Stimulated activated naive B cell treated with anti-CD40 and anti-IgM and Interleukin-4, amounts not matched to agents 10 μg/mL and 1 μg/mL and 100 μg/mL, for 72 hours (primary cell): Measurements from ENCODE around the gene NSG1.
"Not testable (repeated sequence)": the region's sequence is repeated elsewhere in the genome, so short reads cannot be mapped to it uniquely, and the experiment has no call there.

Experiments used
- ATAC-seq, 2 donors: fragments of 150-1000 bp; cut with Tn5 transposase; replicated peaks; 2 replicates each; pipeline ENCODE4 v1.10.0; 2021; ENCODE audit warnings: moderate library complexity in 1 of 2
- DNase-seq: peaks from one replicate; pipeline ENCODE4 v3.0.0; 2021
- H3K27ac Mint-ChIP-seq: one replicate; pipeline ENCODE4 v1.8.0; 2022; ENCODE audit warnings: mild to moderate bottlenecking, mixed read lengths
- H3K27me3 Mint-ChIP-seq, 2 donors: one replicate each; pipeline ENCODE4 v1.8.0; 2022; ENCODE audit warnings: mixed read lengths in 2 of 2
- H3K36me3 Mint-ChIP-seq, 2 donors: one replicate each; pipeline ENCODE4 v1.8.0; 2022; ENCODE audit warnings: mixed read lengths in 2 of 2, mild to moderate bottlenecking in 1 of 2
- H3K4me1 Mint-ChIP-seq, 2 donors: one replicate each; pipeline ENCODE4 v1.8.0; 2022; ENCODE audit warnings: mixed read lengths in 2 of 2, mild to moderate bottlenecking in 1 of 2
- H3K4me3 Mint-ChIP-seq, 2 donors: one replicate each; pipeline ENCODE4 v1.8.0; 2022; ENCODE audit warnings: mild to moderate bottlenecking in 2 of 2, mixed read lengths in 2 of 2, moderate library complexity in 1 of 2
- H3K9me3 Mint-ChIP-seq, 2 donors: one replicate each; pipeline ENCODE4 v1.8.0; 2022; ENCODE audit warnings: mixed read lengths in 2 of 2, mild to moderate bottlenecking in 1 of 2

The NSG1 gene

GRCh38 chr4:4412641-4413372 is 25.9 kb downstream of the NSG1 start:
- Mint-ChIP-seq H3K36me3 (peaks cover 21 to 34% of the 10 kb centered on the region in 2 donors), H3K27me3 (peaks cover 4 to 8% of the 10 kb centered on the region in 2 donors), H3K4me1 (no peaks in the 10 kb centered on the region), H3K27ac (no peak overlapping the region), H3K9me3 (peaks cover 9 to 12% of the 10 kb centered on the region in 2 donors), H3K4me3 (no peak overlapping the region)
- DNase-seq (no peak), ATAC-seq (no peak)

- peak overlapping the region in 1 of 2 donors; percentile 18 for H3K4me3 Mint-ChIP-seq
- peaks cover 9 to 12% of the 10 kb centered on the region in 2 donors for H3K9me3 Mint-ChIP-seq
- DNase-seq, result no peak
Observed at GRCh38 chr4:4413373-4413725, 26.4 kb downstream of the NSG1 start.

GRCh38 chr4:4413806-4414205 is 26.9 kb downstream of the NSG1 start:
- H3K36me3 Mint-ChIP-seq, result peaks cover 30 to 43% of the 10 kb centered on the region in 2 donors
- peak overlapping the region; percentile 6 for H3K27ac Mint-ChIP-seq
- peaks cover 9 to 12% of the 10 kb centered on the region in 2 donors for H3K9me3 Mint-ChIP-seq
- no peak for ATAC-seq
- no peaks in the 10 kb centered on the region for H3K4me1 Mint-ChIP-seq
- DNase-seq, result no peak
- H3K27me3 Mint-ChIP-seq, result peaks cover 0 to 4% of the 10 kb centered on the region in 2 donors
- H3K4me3 Mint-ChIP-seq, result no peak overlapping the region

More at GRCh38 chr4:4413373-4413725, 26.4 kb downstream of the NSG1 start:
- Mint-ChIP-seq H3K27ac (peak overlapping the region; percentile 6), H3K4me1 (no peaks in the 10 kb centered on the region), H3K27me3 (peaks cover 2 to 4% of the 10 kb centered on the region in 2 donors), H3K36me3 (peaks cover 25 to 39% of the 10 kb centered on the region in 2 donors)
- no peak for ATAC-seq

- H3K4me1 Mint-ChIP-seq, result no peaks in the 10 kb centered on the region
- peak overlapping the region; percentile 66 for H3K27ac Mint-ChIP-seq
- DNase-seq (no peak), ATAC-seq (no peak)
- H3K9me3 Mint-ChIP-seq, result peaks cover 9 to 12% of the 10 kb centered on the region in 2 donors
- H3K36me3 Mint-ChIP-seq, result peaks cover 37 to 56% of the 10 kb centered on the region in 2 donors
- H3K27me3 Mint-ChIP-seq, result no peaks in the 10 kb centered on the region
- H3K4me3 Mint-ChIP-seq, result no peak overlapping the region
Observed at GRCh38 chr4:4415107-4415805, 28.4 kb downstream of the NSG1 start.

- Mint-ChIP-seq H3K27me3 (no peaks in the 10 kb centered on the region), H3K9me3 (peaks cover 9 to 12% of the 10 kb centered on the region in 2 donors), H3K4me1 (no peaks in the 10 kb centered on the region), H3K27ac (peak overlapping the region; percentile 66), H3K4me3 (no peak overlapping the region), H3K36me3 (peaks cover 41 to 62% of the 10 kb centered on the region in 2 donors)
- no peak for DNase-seq
- ATAC-seq, result no peak
Observed at GRCh38 chr4:4415806-4416805, 29.2 kb downstream of the NSG1 start.

- H3K4me3 Mint-ChIP-seq, result no peak overlapping the region
- no peak overlapping the region for H3K27ac Mint-ChIP-seq
- no peak for DNase-seq
- peaks cover 9 to 12% of the 10 kb centered on the region in 2 donors for H3K9me3 Mint-ChIP-seq
- H3K27me3 Mint-ChIP-seq, result no peaks in the 10 kb centered on the region
- peaks cover 48 to 70% of the 10 kb centered on the region in 2 donors for H3K36me3 Mint-ChIP-seq
- no peak for ATAC-seq
- no peaks in the 10 kb centered on the region for H3K4me1 Mint-ChIP-seq
Observed at GRCh38 chr4:4416981-4417380, 30.1 kb downstream of the NSG1 start.

- H3K27ac Mint-ChIP-seq, result no peak overlapping the region
- no peak overlapping the region for H3K4me3 Mint-ChIP-seq
- H3K4me1 Mint-ChIP-seq, result no peaks in the 10 kb centered on the region
- H3K27me3 Mint-ChIP-seq, result no peaks in the 10 kb centered on the region
- DNase-seq (no peak), ATAC-seq (no peak)
- H3K36me3 Mint-ChIP-seq, result peaks cover 51 to 75% of the 10 kb centered on the region in 2 donors
- peaks cover 9 to 12% of the 10 kb centered on the region in 2 donors for H3K9me3 Mint-ChIP-seq
Observed at GRCh38 chr4:4417886-4418285, 31.0 kb downstream of the NSG1 start.

- Mint-ChIP-seq H3K27ac (no peak overlapping the region), H3K27me3 (no peaks in the 10 kb centered on the region), H3K9me3 (peaks cover 9 to 12% of the 10 kb centered on the region in 2 donors), H3K4me3 (no peak overlapping the region), H3K36me3 (peaks cover 51 to 75% of the 10 kb centered on the region in 2 donors), H3K4me1 (no peaks in the 10 kb centered on the region)
- ATAC-seq (no peak), DNase-seq (no peak)
Observed at GRCh38 chr4:4418676-4419390, 31.9 kb downstream of the NSG1 start.

- H3K9me3 Mint-ChIP-seq, result peaks cover 9 to 12% of the 10 kb centered on the region in 2 donors
- H3K4me1 Mint-ChIP-seq, result no peaks in the 10 kb centered on the region
- no peak for DNase-seq
- no peaks in the 10 kb centered on the region for H3K27me3 Mint-ChIP-seq
- H3K36me3 Mint-ChIP-seq, result peaks cover 53 to 79% of the 10 kb centered on the region in 2 donors
- H3K27ac Mint-ChIP-seq, result no peak overlapping the region
- no peak overlapping the region for H3K4me3 Mint-ChIP-seq
- no peak for ATAC-seq
Observed at GRCh38 chr4:4419896-4420295, 33.0 kb downstream of the NSG1 start.

GRCh38 chr4:4420421-4420820 is 33.5 kb downstream of the NSG1 start:
- Mint-ChIP-seq H3K4me3 (no peak overlapping the region), H3K9me3 (peaks cover 9 to 12% of the 10 kb centered on the region in 2 donors), H3K4me1 (no peaks in the 10 kb centered on the region), H3K27me3 (no peaks in the 10 kb centered on the region), H3K36me3 (peaks cover 54 to 78% of the 10 kb centered on the region in 2 donors), H3K27ac (no peak overlapping the region)
- ATAC-seq, result no peak
- DNase-seq, result no peak

GRCh38 chr4:4421356-4421755 is 34.5 kb downstream of the NSG1 start:
- no peak for ATAC-seq
- peaks cover 51 to 73% of the 10 kb centered on the region in 2 donors for H3K36me3 Mint-ChIP-seq

GRCh38 chr4:4422117-4422516 is 35.2 kb downstream of the NSG1 start:
- H3K36me3 Mint-ChIP-seq, result peaks cover 45 to 73% of the 10 kb centered on the region in 2 donors
- H3K4me1 Mint-ChIP-seq, result not testable (repeated sequence)

More at GRCh38 chr4:4421356-4421755, 34.5 kb downstream of the NSG1 start:
- Mint-ChIP-seq H3K27me3 (no peaks in the 10 kb centered on the region), H3K9me3 (peaks cover 5 to 6% of the 10 kb centered on the region in 2 donors), H3K4me1 (no peaks in the 10 kb centered on the region), H3K4me3 (no peak overlapping the region), H3K27ac (no peak overlapping the region)
- DNase-seq, result no peak

GRCh38 chr4:4422856-4423499 is 36.1 kb downstream of the NSG1 start:
- H3K27ac Mint-ChIP-seq, result no peak overlapping the region
- no peaks in the 10 kb centered on the region for H3K9me3 Mint-ChIP-seq
- H3K27me3 Mint-ChIP-seq, result no peaks in the 10 kb centered on the region
- no peak for ATAC-seq
- no peak for DNase-seq
- H3K4me3 Mint-ChIP-seq, result no peak overlapping the region
- peaks cover 37 to 68% of the 10 kb centered on the region in 2 donors for H3K36me3 Mint-ChIP-seq
- H3K4me1 Mint-ChIP-seq, result no peaks in the 10 kb centered on the region

More at GRCh38 chr4:4422117-4422516, 35.2 kb downstream of the NSG1 start:
- not testable (repeated sequence) for DNase-seq, H3K4me3 Mint-ChIP-seq, H3K9me3 Mint-ChIP-seq, ATAC-seq, H3K27ac Mint-ChIP-seq, H3K27me3 Mint-ChIP-seq
